Stimulated activated CD4-positive, alpha-beta T cell treated with anti-CD3 and anti-CD28 coated beads, TNF-alpha, amount 100 ng/mL, for 1 hour (primary cell): ENCODE measurements around the gene ADGRF1.
"Not testable (repeated sequence)": the region's sequence is repeated elsewhere in the genome, so short reads cannot be mapped to it uniquely, and the experiment has no call there.

Experiments
- DNase-seq, 3 donors: peaks; one replicate each; pipeline ENCODE4 v3.0.0-alpha.2; 2020; ENCODE audit warnings: low read depth in 3 of 3, low spot score in 1 of 3

The ADGRF1 gene

GRCh38 chr6:47042275-47042791 lies at the start of gene ADGRF1:
Gene ADGRF1 (minus strand): TSS chr6:47042332. CDS start chr6:47029061, 13,271 bp downstream.
- DNase-seq = no peak

GRCh38 chr6:47090881-47091280 lies 48.7 kb upstream of the ADGRF1 start:
- DNase-seq = no peak

GRCh38 chr6:47089473-47089872 lies 47.3 kb upstream of the ADGRF1 start:
- not testable (repeated sequence) for DNase-seq

GRCh38 chr6:47086051-47086770 lies 44.1 kb upstream of the ADGRF1 start:
- DNase-seq = no peak

GRCh38 chr6:47084610-47085009 lies 42.5 kb upstream of the ADGRF1 start:
- DNase-seq = no peak

- no peak for DNase-seq
Observed at GRCh38 chr6:47083586-47084047, 41.5 kb upstream of the ADGRF1 start.

GRCh38 chr6:47080083-47080596 lies 38.0 kb upstream of the ADGRF1 start:
- no peak for DNase-seq

- no peak for DNase-seq
Observed at GRCh38 chr6:47079638-47080037, 37.5 kb upstream of the ADGRF1 start.

- DNase-seq = no peak
Observed at GRCh38 chr6:47078991-47079390, 36.9 kb upstream of the ADGRF1 start.

- no peak for DNase-seq
Observed at GRCh38 chr6:47076422-47077344, 34.6 kb upstream of the ADGRF1 start.

GRCh38 chr6:47075741-47076421 lies 33.7 kb upstream of the ADGRF1 start:
- DNase-seq = no peak

- no peak for DNase-seq
Observed at GRCh38 chr6:47075168-47075567, 33.0 kb upstream of the ADGRF1 start.

- DNase-seq = no peak
Observed at GRCh38 chr6:47073125-47074110, 31.3 kb upstream of the ADGRF1 start.

- no peak for DNase-seq
Observed at GRCh38 chr6:47072667-47073066, 30.5 kb upstream of the ADGRF1 start.

GRCh38 chr6:47071681-47072080 lies 29.5 kb upstream of the ADGRF1 start:
- DNase-seq = no peak

- DNase-seq = no peak
Observed at GRCh38 chr6:47070461-47070860, 28.3 kb upstream of the ADGRF1 start.

GRCh38 chr6:47069156-47069555 lies 27.0 kb upstream of the ADGRF1 start:
- DNase-seq = no peak

GRCh38 chr6:47066418-47066817 lies 24.3 kb upstream of the ADGRF1 start:
- DNase-seq = no peak

GRCh38 chr6:47064274-47064673 lies 22.1 kb upstream of the ADGRF1 start:
- DNase-seq = no peak

- no peak for DNase-seq
Observed at GRCh38 chr6:47062346-47062745, 20.2 kb upstream of the ADGRF1 start.
